Right atrium auricular region (tissue), 2 donors: ENCODE results near the gene GRIK4. TPM values are rescaled to one million over a fixed set of nuclear protein-coding genes. Genes with fewer than 3 reads are reported as not detected.

Experiments
- DNase-seq: peaks from one replicate; pipeline ENCODE4 v3.0.0-alpha.2; 2019; ENCODE audit warnings: low spot score
- H3K27ac ChIP-seq, 2 donors: fragments of 200-600 bp; sonication (generic); 1 replicate in 1 of 2; 2 replicates in 1 of 2; pipeline ENCODE4 v1.5.1; 2016 to 2019
- H3K27me3 ChIP-seq, 2 donors: fragments of 200-600 bp; sonication (generic); one replicate each; pipeline versions ENCODE4 v1.5.1 to v1.6.0; 2017 to 2019
- H3K36me3 ChIP-seq: fragments of 200-600 bp; sonication (generic); one replicate; pipeline ENCODE4 v1.5.1; 2016
- H3K4me1 ChIP-seq, 2 donors: fragments of 200-600 bp; sonication (generic); one replicate each; pipeline versions ENCODE4 v1.5.1 to v1.6.0; 2017 to 2019
- H3K4me3 ChIP-seq, 2 donors: fragments of 200-600 bp; sonication (generic); 1 replicate in 1 of 2; 2 replicates in 1 of 2; pipeline ENCODE4 v1.5.1; 2017 to 2019; ENCODE audit warnings: mild to moderate bottlenecking in 1 of 2, moderate library complexity in 1 of 2
- H3K9me3 ChIP-seq, 2 donors: fragments of 200-600 bp; sonication (generic); one replicate each; pipeline ENCODE4 v1.5.1; 2019
- CTCF ChIP-seq, 2 donors: fragments of 200-600 bp; sonication (generic); IDR thresholded peaks; one replicate each; pipeline ENCODE4 v1.5.1; 2019; ENCODE audit warnings: antibody characterized with exemption in 2 of 2
- total RNA-seq, 2 donors: library from RNA; depleted of rRNA; stranded (reverse); fragments of >200 nt; gene quantifications; one replicate each; pipeline ENCODE4 v1.1.0, GENCODE V29; 2016

The GRIK4 gene
- total RNA-seq, 2 donors from 2014 or later = 0.04 to 0.30 TPM

DNA sequence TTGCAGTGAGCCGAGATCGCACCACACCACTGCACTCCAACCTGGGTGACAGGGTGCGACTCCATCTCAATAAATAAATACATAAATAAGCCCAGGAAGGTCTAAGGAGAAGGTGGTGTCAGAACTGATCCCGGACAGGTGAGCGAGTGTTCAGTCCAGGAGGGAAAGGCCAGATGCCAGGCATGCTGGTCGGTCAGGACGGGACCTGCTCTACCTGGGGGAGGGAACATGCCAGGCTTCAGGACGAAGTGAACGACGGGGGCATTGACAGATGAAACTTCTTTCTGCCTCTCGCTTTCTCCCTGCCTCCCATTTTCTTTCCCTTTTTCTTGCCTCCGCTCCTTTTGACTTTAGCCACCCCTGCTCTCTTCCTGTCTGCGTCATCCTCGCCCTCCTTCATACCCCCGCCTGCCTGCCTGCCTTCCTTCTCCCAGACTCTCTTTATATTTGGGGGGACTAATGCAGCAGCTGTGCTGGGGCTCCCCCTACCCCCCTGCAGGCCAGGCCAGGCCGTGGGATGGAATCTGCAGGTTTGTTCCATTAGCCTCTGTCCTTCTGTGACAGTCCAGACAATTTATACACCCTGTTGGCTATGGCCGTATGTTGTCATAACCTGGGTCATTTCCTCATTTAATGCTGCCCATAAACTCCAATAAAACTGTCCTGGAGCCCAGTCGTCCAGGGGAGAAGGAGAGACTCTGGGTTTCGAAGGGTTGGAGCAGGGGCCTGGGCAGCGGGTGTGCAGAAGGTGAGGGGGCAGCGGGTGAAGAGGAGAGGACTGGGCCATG lies 303.2 kb downstream of the GRIK4 start:
- Histone ChIP-seq H3K27ac (no peak overlapping the region), H3K27me3 (no peaks in the 10 kb centered on the region), H3K9me3 (no peaks in the 10 kb centered on the region), H3K36me3 (no peaks in the 10 kb centered on the region), H3K4me3 (no peak overlapping the region), H3K4me1 (no peaks in the 10 kb centered on the region)
- no peak for DNase-seq
- TF ChIP-seq CTCF (IDR thresholded peaks at IDR 0.05) = no peak

- Histone ChIP-seq H3K27ac (no peak overlapping the region), H3K27me3 (no peaks in the 10 kb centered on the region), H3K9me3 (no peaks in the 10 kb centered on the region), H3K36me3 (no peaks in the 10 kb centered on the region), H3K4me1 (no peaks in the 10 kb centered on the region), H3K4me3 (no peak overlapping the region)
- no peak for DNase-seq
- TF ChIP-seq CTCF (IDR thresholded peaks at IDR 0.05) = no peak
These were observed 304.0 kb downstream of the GRIK4 start for GRCh38 chr11:120815319-120816100.

GRCh38 chr11:120816176-120816575 lies 304.6 kb downstream of the GRIK4 start:
- Histone ChIP-seq H3K27ac (no peak overlapping the region), H3K4me1 (no peaks in the 10 kb centered on the region), H3K27me3 (no peaks in the 10 kb centered on the region), H3K9me3 (no peaks in the 10 kb centered on the region), H3K36me3 (no peaks in the 10 kb centered on the region), H3K4me3 (no peak overlapping the region)
- DNase-seq = no peak
- no peak for TF ChIP-seq CTCF (IDR thresholded peaks at IDR 0.05)

DNA sequence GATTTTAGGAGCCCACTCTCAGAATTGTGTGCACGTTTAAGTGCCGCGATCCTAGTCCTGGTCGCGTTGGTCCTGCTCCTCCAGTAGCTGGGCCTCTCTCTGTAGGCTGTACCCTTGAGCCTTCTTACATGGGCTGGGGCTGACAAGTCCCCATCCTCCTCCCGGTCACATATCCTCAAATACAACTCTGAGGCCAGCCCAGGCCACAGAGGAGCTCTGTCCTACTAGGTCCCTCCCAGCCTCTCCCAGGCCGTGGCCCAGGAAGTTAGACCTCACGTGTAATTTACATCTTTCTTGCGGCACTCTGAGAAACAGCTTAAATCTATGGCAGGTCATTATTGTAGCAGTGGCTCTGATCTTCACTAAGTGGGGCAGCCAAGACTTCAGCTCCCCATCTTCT lies 305.2 kb downstream of the GRIK4 start:
- no peak overlapping the region for H3K4me3 ChIP-seq
- no peaks in the 10 kb centered on the region for H3K9me3 ChIP-seq
- no peak for DNase-seq
- no peaks in the 10 kb centered on the region for H3K36me3 ChIP-seq
- H3K27ac ChIP-seq = no peak overlapping the region
- H3K4me1 ChIP-seq = no peaks in the 10 kb centered on the region
- TF ChIP-seq CTCF (IDR thresholded peaks at IDR 0.05) = no peak
- no peaks in the 10 kb centered on the region for H3K27me3 ChIP-seq

- no peak overlapping the region for H3K4me3 ChIP-seq
- H3K27ac ChIP-seq = no peak overlapping the region
- no peaks in the 10 kb centered on the region for H3K4me1 ChIP-seq
- H3K27me3 ChIP-seq = no peaks in the 10 kb centered on the region
- no peak for DNase-seq
- no peaks in the 10 kb centered on the region for H3K36me3 ChIP-seq
- TF ChIP-seq CTCF (IDR thresholded peaks at IDR 0.05) = no peak
- H3K9me3 ChIP-seq = no peaks in the 10 kb centered on the region
These were observed 305.6 kb downstream of the GRIK4 start for GRCh38 chr11:120817158-120817557.
